OCI-LY7 (cell line): ENCODE data around the gene UQCRHL.

Source experiments
- CTCF ChIP-seq: fragments of 200-600 bp; sonication (generic); conservative IDR thresholded peaks from 2 replicates; pipeline ENCODE4 v1.5.1; 2014; ENCODE audit warnings: mild to moderate bottlenecking, antibody characterized with exemption, low read length, moderate library complexity, mixed read lengths
- EZH2phosphoT487 ChIP-seq: fragments of 200-600 bp; sonication (generic); IDR thresholded peaks from 2 replicates; pipeline ENCODE4 v1.6.1; 2018; ENCODE audit warnings: low read depth, borderline replicate concordance, mild to moderate bottlenecking, mixed run types, antibody characterized with exemption, low read length, moderate library complexity, mixed read lengths

- no peak for TF ChIP-seq CTCF
- TF ChIP-seq EZH2phosphoT487: no peak
Observed at GRCh38 chr1:15851210-15852035, 44.0 kb upstream of the UQCRHL start.
